Skeletal muscle tissue (tissue), 4 donors: ENCODE results near the gene ARID2. TPM values are rescaled to one million over a fixed set of nuclear protein-coding genes. Genes with fewer than 3 reads are reported as not detected.

Source experiments
- H3K27ac ChIP-seq: one replicate; pipeline ENCODE4 v1.7.0; 2013; ENCODE audit warnings: mild to moderate bottlenecking, low read depth, low read length, inconsistent platforms
- H3K27me3 ChIP-seq, 3 donors: one replicate each; pipeline ENCODE4 v1.7.0; 2013; ENCODE audit warnings: low read length in 3 of 3; ENCODE audit not compliant: control insufficient read depth in 3 of 3, insufficient read depth in 3 of 3
- H3K36me3 ChIP-seq, 3 donors: one replicate each; pipeline ENCODE4 v1.7.0; 2013; ENCODE audit warnings: low read length in 3 of 3; ENCODE audit not compliant: control insufficient read depth in 3 of 3, insufficient read depth in 3 of 3
- H3K4me1 ChIP-seq, 3 donors: one replicate each; pipeline ENCODE4 v1.7.0; 2013; ENCODE audit warnings: low read length in 3 of 3, mild to moderate bottlenecking in 3 of 3; ENCODE audit not compliant: control insufficient read depth in 3 of 3, insufficient read depth in 3 of 3
- H3K4me3 ChIP-seq, 3 donors: one replicate each; pipeline ENCODE4 v1.7.0; 2013; ENCODE audit warnings: low read length in 3 of 3
- H3K9ac ChIP-seq, 3 donors: one replicate each; pipeline ENCODE4 v1.7.0; 2013; ENCODE audit warnings: low read length in 3 of 3, mild to moderate bottlenecking in 3 of 3, moderate library complexity in 2 of 3, low read depth in 1 of 3
- H3K9me3 ChIP-seq, 3 donors: one replicate each; pipeline ENCODE4 v1.7.0; 2013; ENCODE audit warnings: low read length in 3 of 3; ENCODE audit not compliant: control insufficient read depth in 3 of 3
- total RNA-seq: library from RNA; depleted of rRNA; stranded (reverse); fragments of >200 nt; gene quantifications from one replicate; pipeline ENCODE4 v1.2.3, GENCODE V29; 2014
- donor health status: Osteomylitis.

Gene ARID2
- total RNA-seq, 1 donor from 2014 or later: 43.3 TPM

GRCh38 chr12:45898094-45898493 is 168.6 kb downstream of the ARID2 start:
- H3K4me3 ChIP-seq: no peak overlapping the region
- no peak overlapping the region for H3K27ac ChIP-seq
- no peak overlapping the region for H3K9ac ChIP-seq
- H3K27me3 ChIP-seq: no peaks in the 10 kb centered on the region
- H3K9me3 ChIP-seq: no peaks in the 10 kb centered on the region
- H3K4me1 ChIP-seq: no peaks in the 10 kb centered on the region
- H3K36me3 ChIP-seq: peaks cover 11 to 33% (median 25%) of the 10 kb centered on the region in 3 donors

GRCh38 chr12:45907955-45908354 is 178.4 kb downstream of the ARID2 start:
- H3K9ac ChIP-seq: no peak overlapping the region
- no peaks in the 10 kb centered on the region for H3K27me3 ChIP-seq
- H3K9me3 ChIP-seq: no peaks in the 10 kb centered on the region
- H3K36me3 ChIP-seq: peaks cover 0 to 9% (median 4%) of the 10 kb centered on the region in 3 donors
- no peaks in the 10 kb centered on the region for H3K4me1 ChIP-seq
- H3K4me3 ChIP-seq: no peak overlapping the region
- H3K27ac ChIP-seq: no peak overlapping the region

GRCh38 chr12:45909041-45909713 is 179.7 kb downstream of the ARID2 start:
- peaks cover 0 to 9% (median 4%) of the 10 kb centered on the region in 3 donors for H3K36me3 ChIP-seq
- H3K27ac ChIP-seq: no peak overlapping the region
- no peak overlapping the region for H3K9ac ChIP-seq
- H3K4me3 ChIP-seq: no peak overlapping the region
- no peaks in the 10 kb centered on the region for H3K27me3 ChIP-seq
- no peaks in the 10 kb centered on the region for H3K9me3 ChIP-seq
- H3K4me1 ChIP-seq: no peaks in the 10 kb centered on the region

- Histone ChIP-seq H3K36me3 (peaks cover 2 to 7% (median 6%) of the 10 kb centered on the region in 3 donors), H3K27ac (no peak overlapping the region), H3K4me3 (no peak overlapping the region), H3K27me3 (no peaks in the 10 kb centered on the region), H3K9me3 (no peaks in the 10 kb centered on the region), H3K9ac (no peak overlapping the region), H3K4me1 (no peaks in the 10 kb centered on the region)
Measured at GRCh38 chr12:45912774-45913173, 183.3 kb downstream of the ARID2 start.

- no peaks in the 10 kb centered on the region for H3K4me1 ChIP-seq
- no peak overlapping the region for H3K27ac ChIP-seq
- H3K4me3 ChIP-seq: no peak overlapping the region
- H3K36me3 ChIP-seq: peaks cover 2 to 7% (median 7%) of the 10 kb centered on the region in 3 donors
- no peak overlapping the region for H3K9ac ChIP-seq
- no peaks in the 10 kb centered on the region for H3K27me3 ChIP-seq
- H3K9me3 ChIP-seq: no peaks in the 10 kb centered on the region
Measured at GRCh38 chr12:45913631-45914030, 184.1 kb downstream of the ARID2 start.

GRCh38 chr12:45914090-45914489 is 184.6 kb downstream of the ARID2 start:
- no peaks in the 10 kb centered on the region for H3K4me1 ChIP-seq
- H3K9me3 ChIP-seq: no peaks in the 10 kb centered on the region
- no peak overlapping the region for H3K4me3 ChIP-seq
- no peak overlapping the region for H3K27ac ChIP-seq
- H3K9ac ChIP-seq: no peak overlapping the region
- peaks cover 2 to 11% (median 10%) of the 10 kb centered on the region in 3 donors for H3K36me3 ChIP-seq
- no peaks in the 10 kb centered on the region for H3K27me3 ChIP-seq

- H3K27ac ChIP-seq: no peak overlapping the region
- H3K9me3 ChIP-seq: no peaks in the 10 kb centered on the region
- H3K27me3 ChIP-seq: no peaks in the 10 kb centered on the region
- H3K36me3 ChIP-seq: peaks cover 2 to 11% (median 10%) of the 10 kb centered on the region in 3 donors
- no peaks in the 10 kb centered on the region for H3K4me1 ChIP-seq
- no peak overlapping the region for H3K4me3 ChIP-seq
- no peak overlapping the region for H3K9ac ChIP-seq
Measured at GRCh38 chr12:45915405-45915804, 185.9 kb downstream of the ARID2 start.

GRCh38 chr12:45918818-45919217 is 189.3 kb downstream of the ARID2 start:
- H3K9me3 ChIP-seq: no peaks in the 10 kb centered on the region
- no peaks in the 10 kb centered on the region for H3K27me3 ChIP-seq
- H3K4me1 ChIP-seq: no peaks in the 10 kb centered on the region
- H3K36me3 ChIP-seq: peaks cover 8 to 26% (median 21%) of the 10 kb centered on the region in 3 donors
- H3K9ac ChIP-seq: no peak overlapping the region
- H3K27ac ChIP-seq: no peak overlapping the region
- H3K4me3 ChIP-seq: no peak overlapping the region

- H3K9ac ChIP-seq: no peak overlapping the region
- no peak overlapping the region for H3K27ac ChIP-seq
- no peaks in the 10 kb centered on the region for H3K9me3 ChIP-seq
- H3K4me3 ChIP-seq: no peak overlapping the region
- no peaks in the 10 kb centered on the region for H3K27me3 ChIP-seq
- no peaks in the 10 kb centered on the region for H3K4me1 ChIP-seq
- peaks cover 21 to 57% (median 49%) of the 10 kb centered on the region in 3 donors for H3K36me3 ChIP-seq
Measured at GRCh38 chr12:45928309-45928708, 198.8 kb downstream of the ARID2 start.

- Histone ChIP-seq H3K9ac (no peak overlapping the region), H3K4me3 (no peak overlapping the region), H3K27me3 (no peaks in the 10 kb centered on the region), H3K9me3 (no peaks in the 10 kb centered on the region), H3K36me3 (peaks cover 18 to 50% (median 38%) of the 10 kb centered on the region in 3 donors), H3K4me1 (peaks cover 0 to 5% (median 0%) of the 10 kb centered on the region in 3 donors), H3K27ac (no peak overlapping the region)
Measured at GRCh38 chr12:45930369-45930768, 200.9 kb downstream of the ARID2 start.
